Spleen (tissue), 11 donors: ENCODE measurements around the gene ATP2B2. TPM values are rescaled to one million over a fixed set of nuclear protein-coding genes. Genes with fewer than 3 reads are reported as not detected.

Experiments used
- DNase-seq: peaks from one replicate; pipeline ENCODE4 v3.0.0-alpha.2; 2020
- H3K27ac ChIP-seq, 8 donors: fragments of 200-600 bp; sonication (generic) in 7 of 8; 1 replicate in 4 of 8; 2 replicates in 4 of 8; pipeline versions ENCODE4 v1.5.0 to v1.8.0; 2016 to 2021; ENCODE audit warnings: inconsistent platforms in 4 of 8, mild to moderate bottlenecking in 4 of 8, moderate library complexity in 1 of 8
- H3K27me3 ChIP-seq, 7 donors: fragments of 200-600 bp; sonication (generic) in 6 of 7; replicated peaks in 1 of 7; 1 replicate in 4 of 7; 2 replicates in 3 of 7; pipeline versions ENCODE4 v1.5.0 to v1.8.0; 2016 to 2021; ENCODE audit warnings: inconsistent platforms in 3 of 7, mild to moderate bottlenecking in 1 of 7
- H3K36me3 ChIP-seq, 6 donors: fragments of 200-600 bp; sonication (generic) in 5 of 6; 1 replicate in 4 of 6; 2 replicates in 2 of 6; pipeline versions ENCODE4 v1.5.0 to v1.8.0; 2016 to 2021; ENCODE audit warnings: inconsistent platforms in 2 of 6
- H3K4me1 ChIP-seq, 6 donors: fragments of 200-600 bp; sonication (generic) in 5 of 6; 1 replicate in 3 of 6; 2 replicates in 3 of 6; pipeline versions ENCODE4 v1.5.0 to v1.8.0; 2016 to 2021; ENCODE audit warnings: inconsistent platforms in 3 of 6
- H3K4me3 ChIP-seq, 8 donors: fragments of 200-600 bp; sonication (generic) in 7 of 8; 1 replicate in 4 of 8; 2 replicates in 4 of 8; pipeline versions ENCODE4 v1.5.0 to v1.8.0; 2016 to 2021; ENCODE audit warnings: inconsistent platforms in 4 of 8, mild to moderate bottlenecking in 4 of 8, moderate library complexity in 2 of 8
- H3K9me3 ChIP-seq, 8 donors: fragments of 200-600 bp; sonication (generic) in 7 of 8; 1 replicate in 4 of 8; 2 replicates in 4 of 8; pipeline versions ENCODE4 v1.5.0 to v1.8.0; 2016 to 2021; ENCODE audit warnings: inconsistent platforms in 4 of 8
- CTCF ChIP-seq, 11 experiments: fragments of 200-600 bp in 7 of 11; fragments of 450-650 bp in 4 of 11; sonication (generic) in 4 of 11; IDR thresholded peaks in 8 of 11; conservative IDR thresholded peaks in 3 of 11; 1 replicate in 7 of 11; 2 replicates in 4 of 11; pipeline versions ENCODE4 v1.4.0 to v1.8.0; 2016 to 2021; ENCODE audit warnings: antibody characterized with exemption in 11 of 11, inconsistent platforms in 4 of 11, mild to moderate bottlenecking in 1 of 11
- POLR2A ChIP-seq, 3 donors: fragments of 450-650 bp; IDR thresholded peaks; one replicate each; pipeline ENCODE4 v1.5.1; 2017; ENCODE audit warnings: antibody characterized with exemption in 3 of 3, mild to moderate bottlenecking in 1 of 3
- POLR2AphosphoS5 ChIP-seq, 3 donors: sonication (generic); formaldehyde crosslinking; IDR thresholded peaks; one replicate each; pipeline ENCODE4 v1.5.1; 2017; ENCODE audit warnings: antibody characterized with exemption in 3 of 3
- WGBS, 5 donors: extraction: QIAGEN DNeasy Blood & Tissue Kit in 3 of 5; methylation state at CpG; one replicate each; pipeline versions ENCODE4 v1.1.5 to v1.1.7; 2013 to 2018; 5-methylcytosine and 5-hydroxymethylcytosine counted together
- intact Hi-C: fragments of 100-400 bp; cut with DNase I; formaldehyde crosslinking; loops from one replicate; pipeline ENCODE4 v1.15.0; 2023; ENCODE audit warnings: low total_unique reads
- polyA plus RNA-seq, 3 donors: library from polyadenylated mRNA; stranded (reverse); fragments of 200-250 nt; gene quantifications; one replicate each; pipeline ENCODE4 v1.2.1, GENCODE V29; 2013
- total RNA-seq, 7 donors: library from RNA; depleted of rRNA in 3 of 7; stranded (reverse); fragments of >200 nt in 3 of 7; fragmentation: NEBNext Ultra II Directional in 4 of 7; extraction: Animal tissue kit (Norgen Biotek cat#: 25700) in 4 of 7; gene quantifications; one replicate each; pipeline versions ENCODE4 v1.1.0 to v1.2.1, GENCODE V29; 2016 to 2021
- donor health status: healthy with polysubstance abuse.
- donor health status: DM: no; HTN: no; CAD: no; lungs with moderate emphysema.
- donor health status: DM: no; HTN: no; CAD: no.
- donor health status: Bipolar disorder and iron deficiency.
- donor health status: healthy.
- donor health status: DM: no; HTN: no; CAD: no.
- donor health status: DM: yes; HTN: yes; CAD: no.

ATP2B2 gene
- total and polyA plus RNA-seq, 10 donors = 0.02 to 1.5 (median 0.24) TPM; not detected in 2

- TF ChIP-seq POLR2AphosphoS5 (IDR thresholded peaks at IDR 0.05) (no peak), POLR2A (IDR thresholded peaks at IDR 0.05) (no peak), CTCF (IDR thresholded peaks at IDR 0.05 in 8 of 11, conservative IDR thresholded peaks at IDR 0.05 in 3 of 11) (no peak)
- no peaks in the 10 kb centered on the region for H3K36me3 ChIP-seq
- intact Hi-C loops = no loop called here
- no peaks in the 10 kb centered on the region for H3K27me3 ChIP-seq
- no peak overlapping the region for H3K4me3 ChIP-seq
- 86 to 95% (median 89%) methylated on average over 8 of the region's 8 CpGs for WGBS, 5 donors
- no peaks in the 10 kb centered on the region for H3K9me3 ChIP-seq
- no peak for DNase-seq
- H3K4me1 ChIP-seq = peaks cover 11 to 21% (median 14%) of the 10 kb centered on the region in 6 donors
- H3K27ac ChIP-seq = no peak overlapping the region
Measured at GRCh38 chr3:10400050-10400748, 105.2 kb downstream of the ATP2B2 start.

GRCh38 chr3:10399634-10400033, 105.8 kb downstream of the ATP2B2 start:
- no peaks in the 10 kb centered on the region for H3K36me3 ChIP-seq
- H3K4me1 ChIP-seq = peaks cover 15 to 27% (median 19%) of the 10 kb centered on the region in 6 donors
- no peaks in the 10 kb centered on the region for H3K27me3 ChIP-seq
- no peak for DNase-seq
- 80 to 93% (median 90%) methylated on average over 3 of the region's 3 CpGs for WGBS, 5 donors
- no peak for TF ChIP-seq POLR2A (IDR thresholded peaks at IDR 0.05)
- TF ChIP-seq CTCF (IDR thresholded peaks at IDR 0.05 in 8 of 11, conservative IDR thresholded peaks at IDR 0.05 in 3 of 11) = no peak
- TF ChIP-seq POLR2AphosphoS5 (IDR thresholded peaks at IDR 0.05) = no peak
- H3K27ac ChIP-seq = no peak overlapping the region
- no peak overlapping the region for H3K4me3 ChIP-seq
- H3K9me3 ChIP-seq = no peaks in the 10 kb centered on the region
- intact Hi-C loops = no loop called here

- H3K27me3 ChIP-seq = no peaks in the 10 kb centered on the region
- no peak overlapping the region for H3K27ac ChIP-seq
- peaks cover 15 to 28% (median 19%) of the 10 kb centered on the region in 6 donors for H3K4me1 ChIP-seq
- H3K36me3 ChIP-seq = no peaks in the 10 kb centered on the region
- TF ChIP-seq POLR2AphosphoS5 (IDR thresholded peaks at IDR 0.05) (no peak), POLR2A (IDR thresholded peaks at IDR 0.05) (no peak), CTCF (IDR thresholded peaks at IDR 0.05 in 8 of 11, conservative IDR thresholded peaks at IDR 0.05 in 3 of 11) (no peak)
- 64 to 85% (median 81%) methylated on average over 3 to 4 of the region's 4 CpGs for whole genome bisulfite sequencing, 5 donors
- H3K9me3 ChIP-seq = no peaks in the 10 kb centered on the region
- intact Hi-C loops = no loop called here
- no peak for DNase-seq
- H3K4me3 ChIP-seq = no peak overlapping the region
Measured at GRCh38 chr3:10398341-10398740, 107.0 kb downstream of the ATP2B2 start.

GRCh38 chr3:10397879-10398278, 107.5 kb downstream of the ATP2B2 start:
- Histone ChIP-seq H3K4me1 (peaks cover 15 to 28% (median 19%) of the 10 kb centered on the region in 6 donors), H3K36me3 (no peaks in the 10 kb centered on the region), H3K4me3 (no peak overlapping the region), H3K27me3 (no peaks in the 10 kb centered on the region), H3K9me3 (no peaks in the 10 kb centered on the region), H3K27ac (no peak overlapping the region)
- no peak for DNase-seq
- 78 to 87% (median 84%) methylated on average over 4 of the region's 4 CpGs for WGBS, 5 donors
- intact Hi-C loops = no loop called here
- TF ChIP-seq CTCF (IDR thresholded peaks at IDR 0.05 in 8 of 11, conservative IDR thresholded peaks at IDR 0.05 in 3 of 11) (no peak), POLR2AphosphoS5 (IDR thresholded peaks at IDR 0.05) (no peak), POLR2A (IDR thresholded peaks at IDR 0.05) (no peak)
